ENCODE measurements around the gene TRAF7.

Gene TRAF7

DNA sequence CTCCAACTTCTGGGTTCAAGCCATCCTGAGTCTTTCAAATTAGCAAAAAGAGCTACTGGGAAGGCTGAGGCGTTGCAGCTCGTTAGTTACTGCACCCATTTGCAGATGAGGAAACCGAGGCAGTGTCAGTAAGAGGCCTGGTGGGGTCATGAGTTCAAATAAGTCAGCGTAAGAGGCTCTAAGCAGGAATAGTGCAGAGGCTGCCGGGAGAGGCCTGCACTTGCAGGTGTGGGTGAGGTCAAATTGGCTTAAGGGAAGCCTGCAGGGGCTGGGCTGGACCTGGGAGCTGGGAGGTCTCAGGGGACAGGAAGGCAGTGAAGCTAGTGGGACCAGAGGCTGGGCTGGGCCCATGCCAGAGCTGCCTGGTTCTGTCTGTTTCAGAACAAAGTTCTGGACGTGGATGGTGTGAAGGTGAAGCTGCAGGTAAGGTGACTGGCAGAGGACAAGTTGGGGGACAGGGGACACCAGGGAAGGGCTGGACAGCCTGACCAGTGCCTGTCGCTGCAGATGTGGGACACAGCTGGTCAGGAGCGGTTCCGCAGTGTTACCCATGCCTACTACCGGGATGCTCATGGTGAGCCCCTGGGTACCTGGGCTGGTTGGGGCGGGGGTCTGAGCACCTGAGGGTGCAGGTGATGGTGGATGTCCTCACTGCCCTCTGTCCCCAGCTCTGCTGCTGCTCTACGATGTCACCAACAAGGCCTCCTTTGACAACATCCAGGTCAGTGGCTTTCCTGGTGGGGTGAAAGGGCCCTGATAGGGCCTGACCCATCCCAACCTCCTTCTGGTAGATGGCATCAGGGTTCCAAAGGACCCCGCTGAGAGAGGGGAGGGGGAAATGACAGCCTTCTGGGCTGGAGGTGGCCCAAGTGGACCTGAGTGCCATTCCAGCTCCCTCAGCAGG, 4.1 kb upstream of the TRAF7 start:
- peaks cover 23% of the 10 kb centered on the region for H3K36me3 ChIP-seq (ENCODE audit: control insufficient read depth, insufficient read depth, low read length)
- H3K4me3 ChIP-seq (replicated peaks; ENCODE audit: low read depth, low read length) = peak overlapping the region; percentile 92
- TF ChIP-seq, protein P1, sequence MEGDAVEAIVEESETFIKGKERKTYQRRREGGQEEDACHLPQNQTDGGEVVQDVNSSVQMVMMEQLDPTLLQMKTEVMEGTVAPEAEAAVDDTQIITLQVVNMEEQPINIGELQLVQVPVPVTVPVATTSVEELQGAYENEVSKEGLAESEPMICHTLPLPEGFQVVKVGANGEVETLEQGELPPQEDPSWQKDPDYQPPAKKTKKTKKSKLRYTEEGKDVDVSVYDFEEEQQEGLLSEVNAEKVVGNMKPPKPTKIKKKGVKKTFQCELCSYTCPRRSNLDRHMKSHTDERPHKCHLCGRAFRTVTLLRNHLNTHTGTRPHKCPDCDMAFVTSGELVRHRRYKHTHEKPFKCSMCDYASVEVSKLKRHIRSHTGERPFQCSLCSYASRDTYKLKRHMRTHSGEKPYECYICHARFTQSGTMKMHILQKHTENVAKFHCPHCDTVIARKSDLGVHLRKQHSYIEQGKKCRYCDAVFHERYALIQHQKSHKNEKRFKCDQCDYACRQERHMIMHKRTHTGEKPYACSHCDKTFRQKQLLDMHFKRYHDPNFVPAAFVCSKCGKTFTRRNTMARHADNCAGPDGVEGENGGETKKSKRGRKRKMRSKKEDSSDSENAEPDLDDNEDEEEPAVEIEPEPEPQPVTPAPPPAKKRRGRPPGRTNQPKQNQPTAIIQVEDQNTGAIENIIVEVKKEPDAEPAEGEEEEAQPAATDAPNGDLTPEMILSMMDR (IDR thresholded peaks at IDR 0.05; ENCODE audit: insufficient read depth, low read length, poor library complexity, severe bottlenecking) = no peak
- no peaks in the 10 kb centered on the region for H3K27me3 ChIP-seq (replicated peaks; ENCODE audit: control insufficient read depth, insufficient read depth, low read length)
- DNase-seq (ENCODE audit: extremely low read depth, insufficient read length) = peak; percentile 50

- DNase-seq (ENCODE audit: extremely low read depth, insufficient read length) = peak; percentile 62
- TF ChIP-seq, protein P1 (IDR thresholded peaks at IDR 0.05; ENCODE audit: insufficient read depth, low read length, poor library complexity, severe bottlenecking) = peak; percentile 36
- Histone ChIP-seq H3K36me3 (ENCODE audit: control insufficient read depth, insufficient read depth, low read length) (peaks cover 23% of the 10 kb centered on the region), H3K27me3 (replicated peaks; ENCODE audit: control insufficient read depth, insufficient read depth, low read length) (no peaks in the 10 kb centered on the region), H3K4me3 (replicated peaks; ENCODE audit: low read depth, low read length) (peak overlapping the region; percentile 92)
These were observed 2.7 kb upstream of the TRAF7 start for GRCh38 chr16:2152695-2153506.

DNA sequence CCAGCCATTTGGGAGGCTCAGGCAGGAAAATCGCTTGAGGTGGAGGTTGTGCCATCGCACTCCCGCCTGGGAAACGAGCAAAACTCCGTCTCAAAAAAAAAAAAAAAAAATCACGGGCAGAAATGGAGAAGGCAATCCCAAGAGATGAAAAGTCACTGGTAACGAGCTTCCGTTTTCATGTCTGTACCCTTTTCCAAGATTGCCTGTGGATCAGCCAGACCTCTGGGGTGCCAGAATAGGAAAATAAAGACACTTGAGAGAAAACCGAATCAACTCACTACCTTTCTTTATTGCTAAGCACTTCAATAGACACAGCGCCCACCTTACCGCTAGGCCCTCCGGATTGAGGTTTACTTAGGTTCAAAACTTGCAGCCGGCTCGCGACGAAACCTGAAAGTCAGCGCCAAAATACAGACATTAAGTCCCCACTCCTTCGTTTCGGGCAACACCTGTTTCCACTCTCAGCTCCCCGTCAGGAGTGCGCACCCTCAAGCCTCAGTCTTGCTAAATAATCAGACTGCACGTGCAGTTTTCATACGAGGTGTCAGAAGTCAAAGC, 970 bp upstream of the TRAF7 start:
- Histone ChIP-seq H3K4me3 (replicated peaks; ENCODE audit: low read depth, low read length) (peak overlapping the region; percentile 92), H3K36me3 (ENCODE audit: control insufficient read depth, insufficient read depth, low read length) (peaks cover 23% of the 10 kb centered on the region), H3K27me3 (replicated peaks; ENCODE audit: control insufficient read depth, insufficient read depth, low read length) (no peaks in the 10 kb centered on the region)
- TF ChIP-seq, protein P1 (IDR thresholded peaks at IDR 0.05; ENCODE audit: insufficient read depth, low read length, poor library complexity, severe bottlenecking) = no peak
- no peak for DNase-seq (ENCODE audit: extremely low read depth, insufficient read length)

DNA sequence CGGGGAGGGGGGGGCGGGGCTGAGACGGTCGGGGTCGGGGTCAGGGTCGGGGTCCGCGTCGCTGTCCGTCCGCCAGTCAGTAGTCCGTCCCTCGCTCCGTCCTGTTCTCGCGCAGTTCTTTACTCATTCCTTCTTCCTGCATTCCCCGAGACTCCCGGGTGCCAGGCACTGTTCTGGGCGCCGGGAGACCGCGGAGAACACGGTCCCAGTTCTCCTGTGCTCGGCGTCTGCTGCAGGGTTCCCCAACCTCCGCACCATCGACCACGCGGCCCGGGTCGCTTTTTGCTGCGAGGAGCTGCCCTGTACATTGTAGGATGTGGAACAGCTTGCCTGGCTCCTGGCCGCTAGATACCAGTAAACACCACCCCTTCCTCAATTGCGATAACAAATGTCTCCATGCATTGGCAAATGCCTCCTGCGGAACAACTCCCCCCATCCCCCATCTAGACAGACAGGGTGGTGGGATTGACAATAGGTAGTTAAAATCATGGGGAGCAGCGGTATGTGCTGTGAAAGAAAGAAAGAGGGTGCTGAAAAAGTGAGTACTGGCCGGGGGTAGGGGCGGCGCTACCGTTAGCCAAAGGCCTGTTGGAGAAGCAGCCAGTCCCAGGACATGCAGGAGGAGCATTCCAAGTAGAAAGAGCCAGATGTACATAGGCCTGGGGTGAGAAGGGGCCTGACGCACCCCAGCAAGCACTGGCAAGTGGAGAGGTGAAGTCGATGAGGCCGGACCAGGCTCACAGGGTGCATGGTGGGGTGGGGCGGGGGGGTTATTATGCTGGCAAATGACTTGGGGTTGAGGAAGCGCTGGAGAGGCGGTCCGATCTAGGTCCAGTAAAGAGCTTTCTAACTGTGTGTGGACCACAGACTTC, 631 bp downstream of the TRAF7 start:
- H3K4me3 ChIP-seq (replicated peaks; ENCODE audit: low read depth, low read length) = peak overlapping the region; percentile 93
- DNase-seq (ENCODE audit: extremely low read depth, insufficient read length) = no peak
- no peaks in the 10 kb centered on the region for H3K27me3 ChIP-seq (replicated peaks; ENCODE audit: control insufficient read depth, insufficient read depth, low read length)
- TF ChIP-seq, protein P1 (IDR thresholded peaks at IDR 0.05; ENCODE audit: insufficient read depth, low read length, poor library complexity, severe bottlenecking) = no peak
- H3K36me3 ChIP-seq (ENCODE audit: control insufficient read depth, insufficient read depth, low read length) = peaks cover 23% of the 10 kb centered on the region

DNA sequence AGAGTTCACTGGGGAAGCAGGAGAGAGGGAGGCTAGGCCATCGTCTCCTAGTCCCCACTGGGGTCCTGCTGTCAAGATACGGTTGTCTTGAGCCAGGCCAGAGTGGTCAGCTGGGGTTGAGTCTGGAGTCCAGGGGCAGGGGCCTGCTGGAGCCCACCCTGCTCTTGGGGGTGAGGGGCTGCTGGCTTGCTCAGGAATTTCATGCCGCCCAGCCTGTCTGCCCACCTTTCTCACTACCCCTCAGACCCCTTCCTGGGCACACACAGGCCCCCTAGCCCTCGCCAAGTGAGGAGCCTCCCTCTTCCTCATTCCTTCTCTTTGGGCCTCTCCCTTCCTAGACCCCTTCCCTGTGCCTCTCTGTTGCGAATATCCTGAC, 1.3 kb downstream of the TRAF7 start:
- Histone ChIP-seq H3K4me3 (replicated peaks; ENCODE audit: low read depth, low read length) (peak overlapping the region; percentile 93), H3K36me3 (ENCODE audit: control insufficient read depth, insufficient read depth, low read length) (peaks cover 19% of the 10 kb centered on the region), H3K27me3 (replicated peaks; ENCODE audit: control insufficient read depth, insufficient read depth, low read length) (no peaks in the 10 kb centered on the region)
- TF ChIP-seq, protein P1 (IDR thresholded peaks at IDR 0.05; ENCODE audit: insufficient read depth, low read length, poor library complexity, severe bottlenecking) = no peak
- DNase-seq (ENCODE audit: extremely low read depth, insufficient read length) = no peak
